ENCODE results near the gene OSMR. TPM values are rescaled to one million over a fixed set of nuclear protein-coding genes. Genes with fewer than 3 reads are reported as not detected.
"Not testable (repeated sequence)": the region's sequence is repeated elsewhere in the genome, so short reads cannot be mapped to it uniquely, and the experiment has no call there.

Gene OSMR
- total RNA-seq, 1 donor from 2014 or later: 0.04 TPM

- ATAC-seq (ENCODE audit: low read depth) (no peak), DNase-seq (no peak)
- Mint-ChIP-seq H3K36me3 (ENCODE audit: low read depth) (no peaks in the 10 kb centered on the region), H3K27me3 (peaks cover 15% of the 10 kb centered on the region), H3K4me3 (no peak overlapping the region), H3K9me3 (no peaks in the 10 kb centered on the region), H3K4me1 (no peaks in the 10 kb centered on the region), H3K27ac (no peak overlapping the region)
- ChIA-PET CTCF (no interaction called here), POLR2A (no interaction called here)
- TF ChIP-seq CTCF (IDR thresholded peaks at IDR 0.05): no peak
- intact Hi-C loops (cut with micrococcal nuclease): no loop called here
These were observed 7.9 kb upstream of the OSMR start for GRCh38 chr5:38837932-38838331.

GRCh38 chr5:38843665-38844064 lies 2.1 kb upstream of the OSMR start:
- Mint-ChIP-seq H3K9me3 (no peaks in the 10 kb centered on the region), H3K27ac (no peak overlapping the region), H3K4me3 (no peak overlapping the region), H3K36me3 (ENCODE audit: low read depth) (no peaks in the 10 kb centered on the region), H3K4me1 (peaks cover 7% of the 10 kb centered on the region), H3K27me3 (peaks cover 42% of the 10 kb centered on the region)
- DNase-seq (no peak), ATAC-seq (ENCODE audit: low read depth) (no peak)
- ChIA-PET POLR2A (no interaction called here), CTCF (no interaction called here)
- no peak for TF ChIP-seq CTCF (IDR thresholded peaks at IDR 0.05)
- intact Hi-C loops (cut with micrococcal nuclease): no loop called here

DNA sequence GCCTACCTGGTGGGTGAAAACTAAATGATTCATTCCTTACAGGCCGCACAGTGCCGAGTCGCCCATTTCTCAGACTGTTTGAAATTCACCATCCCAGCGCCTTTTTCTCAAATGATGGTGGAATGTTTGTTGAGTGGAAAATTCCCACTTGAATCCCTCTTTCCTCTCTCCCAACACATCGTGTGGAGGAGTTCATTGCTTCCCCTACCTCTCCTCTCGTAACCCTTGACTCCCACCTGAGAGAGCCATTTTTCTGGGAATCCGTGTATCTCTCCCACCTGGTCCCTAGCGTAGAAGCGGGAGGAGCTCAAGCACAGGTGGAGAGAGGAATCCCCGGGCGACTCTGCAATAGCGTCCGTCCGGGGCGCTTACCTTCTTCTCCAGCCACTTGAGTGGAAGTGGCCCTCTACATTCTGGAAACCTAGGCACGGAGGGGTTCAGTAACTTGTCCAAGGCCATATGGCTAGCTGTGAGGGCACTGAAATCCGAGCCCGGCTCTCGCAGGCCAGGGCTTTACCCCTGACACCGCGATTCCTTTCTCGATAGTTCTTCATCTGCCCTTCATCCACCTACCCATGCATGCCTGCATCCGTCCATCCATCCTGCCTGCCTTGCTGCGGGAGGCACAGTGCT lies 683 bp downstream of the OSMR start:
- ATAC-seq (ENCODE audit: low read depth): no peak
- Mint-ChIP-seq H3K4me1 (peaks cover 7% of the 10 kb centered on the region), H3K27me3 (peaks cover 39% of the 10 kb centered on the region), H3K9me3 (no peaks in the 10 kb centered on the region), H3K36me3 (ENCODE audit: low read depth) (no peaks in the 10 kb centered on the region), H3K4me3 (peak overlapping the region; percentile 24), H3K27ac (no peak overlapping the region)
- CTCF ChIA-PET: no interaction called here
- POLR2A ChIA-PET: no interaction called here
- TF ChIP-seq CTCF (IDR thresholded peaks at IDR 0.05): no peak
- intact Hi-C loops (cut with micrococcal nuclease): no loop called here
- no peak for DNase-seq

GRCh38 chr5:38847559-38848347 lies 1.9 kb downstream of the OSMR start:
- Mint-ChIP-seq H3K27ac (no peak overlapping the region), H3K4me3 (no peak overlapping the region), H3K9me3 (no peaks in the 10 kb centered on the region), H3K36me3 (ENCODE audit: low read depth) (no peaks in the 10 kb centered on the region), H3K27me3 (peaks cover 35% of the 10 kb centered on the region), H3K4me1 (peaks cover 7% of the 10 kb centered on the region)
- intact Hi-C loops (cut with micrococcal nuclease): no loop called here
- DNase-seq (no peak), ATAC-seq (ENCODE audit: low read depth) (no peak)
- ChIA-PET CTCF (no interaction called here), POLR2A (no interaction called here)
- TF ChIP-seq CTCF (IDR thresholded peaks at IDR 0.05): no peak

GRCh38 chr5:38848637-38849036 lies 2.8 kb downstream of the OSMR start:
- no peaks in the 10 kb centered on the region for H3K9me3 Mint-ChIP-seq
- no peak for TF ChIP-seq CTCF (IDR thresholded peaks at IDR 0.05)
- H3K27me3 Mint-ChIP-seq: peaks cover 30% of the 10 kb centered on the region
- ChIA-PET CTCF (no interaction called here), POLR2A (no interaction called here)
- ATAC-seq (ENCODE audit: low read depth): no peak
- no peak overlapping the region for H3K4me3 Mint-ChIP-seq
- H3K27ac Mint-ChIP-seq: no peak overlapping the region
- peaks cover 7% of the 10 kb centered on the region for H3K4me1 Mint-ChIP-seq
- H3K36me3 Mint-ChIP-seq (ENCODE audit: low read depth): no peaks in the 10 kb centered on the region
- intact Hi-C loops (cut with micrococcal nuclease): no loop called here
- DNase-seq: no peak

DNA sequence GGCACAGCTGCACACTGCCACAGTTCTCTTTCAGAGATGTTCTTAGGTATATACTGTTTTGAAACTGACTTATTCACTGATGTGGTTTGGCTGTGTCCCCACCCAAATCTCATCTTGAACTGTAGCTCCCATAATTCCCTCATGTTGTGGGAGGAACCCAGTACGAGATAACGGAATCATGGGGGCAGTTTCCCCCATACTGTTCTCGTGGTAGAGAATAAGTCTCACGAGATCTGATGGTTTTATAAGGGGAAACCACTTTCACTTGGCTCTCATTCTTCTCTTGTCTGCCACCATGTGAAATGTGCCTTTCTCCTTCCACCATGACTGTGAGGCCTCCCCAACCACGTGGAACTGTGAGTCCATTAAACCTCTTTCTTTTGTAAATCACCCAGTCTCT lies 5.8 kb downstream of the OSMR start:
- H3K9me3 Mint-ChIP-seq; H3K4me1 Mint-ChIP-seq; H3K36me3 Mint-ChIP-seq (ENCODE audit: low read depth); CTCF ChIA-PET; ATAC-seq (ENCODE audit: low read depth); H3K27ac Mint-ChIP-seq; DNase-seq; H3K4me3 Mint-ChIP-seq; intact Hi-C loops (cut with micrococcal nuclease); POLR2A ChIA-PET: not testable (repeated sequence)
- H3K27me3 Mint-ChIP-seq: peaks cover 17% of the 10 kb centered on the region

Measured in activated B cell treated with CpG ODN at 0.5 μM for 24 hours (primary cell).